NCI-H2029 (cell line): ENCODE measurements around the gene CA11.

Experiments used
- DNase-seq: peaks from one replicate; lab custom pipeline; 2025; lab: John Stamatoyannopoulos, UW

The CA11 gene

GRCh38 chr19:48628486-48629296 is 17.3 kb downstream of the CA11 start:
- DNase-seq = no peak

GRCh38 chr19:48627865-48628314 is 18.1 kb downstream of the CA11 start:
- no peak for DNase-seq

GRCh38 chr19:48627201-48627864 is 18.7 kb downstream of the CA11 start:
- no peak for DNase-seq

GRCh38 chr19:48625891-48626327 is 20.1 kb downstream of the CA11 start:
- DNase-seq = no peak

- no peak for DNase-seq
These were observed 20.9 kb downstream of the CA11 start for GRCh38 chr19:48624791-48625723.

GRCh38 chr19:48624067-48624594 is 21.9 kb downstream of the CA11 start:
- peak; percentile 97 for DNase-seq

- DNase-seq = no peak
These were observed 22.4 kb downstream of the CA11 start for GRCh38 chr19:48623556-48624066.

- DNase-seq = no peak
These were observed 26.0 kb downstream of the CA11 start for GRCh38 chr19:48619692-48620585.

GRCh38 chr19:48618916-48619691 is 26.9 kb downstream of the CA11 start, which contains the start of the genes RPL18 and SPHK2:
Gene RPL18 (minus strand): TSS chr19:48619178. CDS start chr19:48619143, 35 bp downstream.
Gene SPHK2 (plus strand): TSS chr19:48619506. CDS start chr19:48620515, 1,009 bp downstream.
- peak; percentile 99 for DNase-seq

- no peak for DNase-seq
These were observed 27.6 kb downstream of the CA11 start for GRCh38 chr19:48618278-48618915.

- DNase-seq = no peak
These were observed 28.6 kb downstream of the CA11 start for GRCh38 chr19:48617146-48617937.

GRCh38 chr19:48616491-48617056 is 29.4 kb downstream of the CA11 start:
- DNase-seq = no peak

GRCh38 chr19:48616041-48616436 is 29.9 kb downstream of the CA11 start:
- DNase-seq = no peak

GRCh38 chr19:48615231-48616040 is 30.6 kb downstream of the CA11 start:
- no peak for DNase-seq

GRCh38 chr19:48614436-48615230 is 31.4 kb downstream of the CA11 start, which contains the start of gene FAM83E:
Gene FAM83E (minus strand): TSS chr19:48615076. CDS start chr19:48613372, 1,704 bp downstream.
- peak; percentile 88 for DNase-seq

- no peak for DNase-seq
These were observed 32.0 kb downstream of the CA11 start for GRCh38 chr19:48613852-48614435.
